ENCODE results near the gene SLC7A5.
"Not testable (repeated sequence)": the region's sequence is repeated elsewhere in the genome, so short reads cannot be mapped to it uniquely, and the experiment has no call there.

SLC7A5 gene

GRCh38 chr16:87864331-87864989 is 4.8 kb downstream of the SLC7A5 start:
- H3K4me3 ChIP-seq (ENCODE audit: low read depth, low read length), result no peak overlapping the region
- CTCF ChIA-PET, result interaction anchor here (0.7 to 3.8 kb wide), 3 partner anchors 12 to 85 kb away, joined by 3 to 24 read pairs (median 9); no protein-coding TSS in a partner anchor

GRCh38 chr16:87863327-87863635 is 6.0 kb downstream of the SLC7A5 start:
- H3K4me3 ChIP-seq (ENCODE audit: low read depth, low read length); H3K36me3 ChIP-seq (ENCODE audit: control insufficient read depth in 2 of 2, insufficient read depth in 1 of 2, low read length in 2 of 2); H3K4me1 ChIP-seq (ENCODE audit: control insufficient read depth, insufficient read depth, low read length); H3K27ac ChIP-seq (ENCODE audit: extremely low read depth, low read depth, low read length); POLR2A ChIA-PET; H3K9me3 ChIP-seq (ENCODE audit: control insufficient read depth, insufficient read depth, low read depth, low read length): not testable (repeated sequence)
- CTCF ChIA-PET, result interaction anchor here (1.3 kb wide), 1 partner anchor 84 kb away, joined by 3 read pairs; no protein-coding TSS in a partner anchor

More at GRCh38 chr16:87864331-87864989, 4.8 kb downstream of the SLC7A5 start:
- POLR2A ChIA-PET, result interaction anchor here (0.7 to 1.4 kb wide), 3 partner anchors 8 to 23 kb away, joined by 3 to 5 read pairs (median 4); no protein-coding TSS in a partner anchor
- Histone ChIP-seq H3K4me1 (ENCODE audit: control insufficient read depth, insufficient read depth, low read length) (peaks cover 3% of the 10 kb centered on the region), H3K36me3 (ENCODE audit: control insufficient read depth in 2 of 2, insufficient read depth in 1 of 2, low read length in 2 of 2) (peaks cover 0 to 4% of the 10 kb centered on the region in 2 experiments; a peak in 1 of 3 replicates), H3K27ac (ENCODE audit: extremely low read depth, low read depth, low read length) (no peak overlapping the region), H3K9me3 (ENCODE audit: control insufficient read depth, insufficient read depth, low read depth, low read length) (no peaks in the 10 kb centered on the region)
- TF ChIP-seq ZNF843 (tag by site-specific recombination; IDR thresholded peaks at IDR 0.05) (no peak), OSR2 (tag by site-specific recombination; IDR thresholded peaks at IDR 0.05) (peak; percentile 44; the same call in 1 of the 2 replicates), FEZF1 (tag by site-specific recombination; IDR thresholded peaks at IDR 0.05) (0 out of 2 replicates have a peak, but pooled peaks have one; percentile 18)

- H3K4me3 ChIP-seq (ENCODE audit: low read depth, low read length); H3K9me3 ChIP-seq (ENCODE audit: control insufficient read depth, insufficient read depth, low read depth, low read length); H3K27ac ChIP-seq (ENCODE audit: extremely low read depth, low read depth, low read length); H3K36me3 ChIP-seq (ENCODE audit: control insufficient read depth in 2 of 2, insufficient read depth in 1 of 2, low read length in 2 of 2); POLR2A ChIA-PET; H3K4me1 ChIP-seq (ENCODE audit: control insufficient read depth, insufficient read depth, low read length): not testable (repeated sequence)
- CTCF ChIA-PET, result interaction anchor here (1.3 kb wide), 1 partner anchor 84 kb away, joined by 3 read pairs; no protein-coding TSS in a partner anchor
Observed at GRCh38 chr16:87862597-87863326, 6.5 kb downstream of the SLC7A5 start.

DNA sequence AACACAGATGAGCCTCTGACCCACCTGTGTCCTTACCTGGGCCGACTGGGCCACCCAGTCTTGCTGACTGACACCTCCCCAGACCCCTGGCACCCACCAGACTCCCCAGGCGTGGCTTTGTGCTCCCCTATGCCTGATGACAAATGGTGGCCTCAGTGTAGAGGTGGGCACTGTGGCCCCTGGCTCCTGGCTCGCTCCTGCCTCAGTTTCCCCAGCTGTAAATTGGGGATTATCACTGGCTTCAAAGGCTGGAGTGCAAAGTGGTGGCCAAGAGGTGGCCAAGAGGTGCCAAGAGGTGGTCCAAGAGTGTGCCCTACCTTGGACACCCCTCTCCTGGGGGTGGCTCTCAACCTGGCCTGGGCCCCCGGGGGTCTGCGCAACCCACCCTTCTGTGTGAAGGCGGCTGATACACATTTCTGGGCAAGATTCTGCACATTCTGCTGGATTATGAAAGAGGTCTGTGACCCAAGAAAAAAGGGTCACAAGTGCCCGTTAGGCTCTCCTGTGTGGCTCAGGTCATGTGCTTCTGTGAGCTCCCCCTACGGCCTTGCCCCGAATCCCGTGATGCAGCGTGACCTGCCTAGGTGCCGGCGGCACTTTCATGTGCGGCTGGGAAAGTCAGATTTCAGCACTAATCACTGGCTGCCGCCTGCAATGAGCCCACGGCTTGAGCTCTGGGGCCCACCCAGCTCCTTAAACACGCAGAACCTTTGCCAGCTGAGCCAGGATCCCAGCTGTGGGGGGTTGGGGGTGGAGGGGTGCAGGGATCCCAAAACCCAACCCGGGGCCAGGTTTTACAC is 7.8 kb downstream of the SLC7A5 start:
- not testable (repeated sequence) for H3K27ac ChIP-seq (ENCODE audit: extremely low read depth, low read depth, low read length); H3K4me3 ChIP-seq (ENCODE audit: low read depth, low read length); H3K36me3 ChIP-seq (ENCODE audit: control insufficient read depth in 2 of 2, insufficient read depth in 1 of 2, low read length in 2 of 2); H3K9me3 ChIP-seq (ENCODE audit: control insufficient read depth, insufficient read depth, low read depth, low read length); H3K4me1 ChIP-seq (ENCODE audit: control insufficient read depth, insufficient read depth, low read length)
- POLR2A ChIA-PET, result interaction anchor here (0.6 to 2.3 kb wide), 2 partner anchors 9 to 96 kb away, joined by 3 to 11 read pairs; partner anchors contain the start of gene KLHDC4
- CTCF ChIA-PET, result interaction anchor here (1.2 to 3.7 kb wide), 2 partner anchors 12 to 83 kb away, joined by 3 to 29 read pairs; no protein-coding TSS in a partner anchor
- TF ChIP-seq, protein P1, sequence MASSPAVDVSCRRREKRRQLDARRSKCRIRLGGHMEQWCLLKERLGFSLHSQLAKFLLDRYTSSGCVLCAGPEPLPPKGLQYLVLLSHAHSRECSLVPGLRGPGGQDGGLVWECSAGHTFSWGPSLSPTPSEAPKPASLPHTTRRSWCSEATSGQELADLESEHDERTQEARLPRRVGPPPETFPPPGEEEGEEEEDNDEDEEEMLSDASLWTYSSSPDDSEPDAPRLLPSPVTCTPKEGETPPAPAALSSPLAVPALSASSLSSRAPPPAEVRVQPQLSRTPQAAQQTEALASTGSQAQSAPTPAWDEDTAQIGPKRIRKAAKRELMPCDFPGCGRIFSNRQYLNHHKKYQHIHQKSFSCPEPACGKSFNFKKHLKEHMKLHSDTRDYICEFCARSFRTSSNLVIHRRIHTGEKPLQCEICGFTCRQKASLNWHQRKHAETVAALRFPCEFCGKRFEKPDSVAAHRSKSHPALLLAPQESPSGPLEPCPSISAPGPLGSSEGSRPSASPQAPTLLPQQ (tag by site-specific recombination; IDR thresholded peaks at IDR 0.05), result peak; percentile 71
- peak; percentile 51; the same call in 1 of the 2 replicates for TF ChIP-seq ZFP69B (tag by site-specific recombination; IDR thresholded peaks at IDR 0.05)

- Histone ChIP-seq H3K4me3 (ENCODE audit: low read depth, low read length) (no peak overlapping the region), H3K27ac (ENCODE audit: extremely low read depth, low read depth, low read length) (no peak overlapping the region; the same call in 1 of the 2 replicates), H3K4me1 (ENCODE audit: control insufficient read depth, insufficient read depth, low read length) (peaks cover 3% of the 10 kb centered on the region), H3K36me3 (ENCODE audit: control insufficient read depth in 2 of 2, insufficient read depth in 1 of 2, low read length in 2 of 2) (peaks cover 0 to 4% of the 10 kb centered on the region in 2 experiments; a peak in 1 of 3 replicates), H3K9me3 (ENCODE audit: control insufficient read depth, insufficient read depth, low read depth, low read length) (no peaks in the 10 kb centered on the region)
- CTCF ChIA-PET, result interaction anchor here (1.2 to 3.7 kb wide), 3 partner anchors 11 to 82 kb away, joined by 3 to 29 read pairs (median 7); no protein-coding TSS in a partner anchor
- POLR2A ChIA-PET, result interaction anchor here (0.6 to 2.3 kb wide), 2 partner anchors 10 to 95 kb away, joined by 3 to 11 read pairs; partner anchors contain the start of gene KLHDC4
- TF ChIP-seq ZNF514 (tag by site-specific recombination; IDR thresholded peaks at IDR 0.05) (no peak), ZNF660 (tag by site-specific recombination; IDR thresholded peaks at IDR 0.05) (peak; percentile 38; the same call in 1 of the 2 replicates), ZNF561 (tag by site-specific recombination; IDR thresholded peaks at IDR 0.05; ENCODE audit: borderline replicate concordance) (no peak), KLF8 (tag by site-specific recombination; IDR thresholded peaks at IDR 0.05) (peak; percentile 16; the same call in 1 of the 2 replicates), SP7 (tag by site-specific recombination; IDR thresholded peaks at IDR 0.05) (peak; percentile 81), ZNF629 (tag by site-specific recombination; IDR thresholded peaks at IDR 0.05) (peak; percentile 46; the same call in 1 of the 2 replicates), ZBTB8A (tag by site-specific recombination; IDR thresholded peaks at IDR 0.05) (peak; percentile 77), MZF1 (tag by site-specific recombination; IDR thresholded peaks at IDR 0.05; ENCODE audit: borderline replicate concordance) (no peak)
- TF ChIP-seq, protein P2, sequence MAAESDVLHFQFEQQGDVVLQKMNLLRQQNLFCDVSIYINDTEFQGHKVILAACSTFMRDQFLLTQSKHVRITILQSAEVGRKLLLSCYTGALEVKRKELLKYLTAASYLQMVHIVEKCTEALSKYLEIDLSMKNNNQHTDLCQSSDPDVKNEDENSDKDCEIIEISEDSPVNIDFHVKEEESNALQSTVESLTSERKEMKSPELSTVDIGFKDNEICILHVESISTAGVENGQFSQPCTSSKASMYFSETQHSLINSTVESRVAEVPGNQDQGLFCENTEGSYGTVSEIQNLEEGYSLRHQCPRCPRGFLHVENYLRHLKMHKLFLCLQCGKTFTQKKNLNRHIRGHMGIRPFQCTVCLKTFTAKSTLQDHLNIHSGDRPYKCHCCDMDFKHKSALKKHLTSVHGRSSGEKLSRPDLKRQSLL (tag by site-specific recombination; IDR thresholded peaks at IDR 0.05), result no peak
Observed at GRCh38 chr16:87860553-87861299, 8.6 kb downstream of the SLC7A5 start.
